ENCODE results near the gene TEX22. TPM values are rescaled to one million over a fixed set of nuclear protein-coding genes. Genes with fewer than 3 reads are reported as not detected.

The TEX22 gene
- total RNA-seq, 4 donors from 2014 or later: 0.41 TPM; not detected in 3

DNA sequence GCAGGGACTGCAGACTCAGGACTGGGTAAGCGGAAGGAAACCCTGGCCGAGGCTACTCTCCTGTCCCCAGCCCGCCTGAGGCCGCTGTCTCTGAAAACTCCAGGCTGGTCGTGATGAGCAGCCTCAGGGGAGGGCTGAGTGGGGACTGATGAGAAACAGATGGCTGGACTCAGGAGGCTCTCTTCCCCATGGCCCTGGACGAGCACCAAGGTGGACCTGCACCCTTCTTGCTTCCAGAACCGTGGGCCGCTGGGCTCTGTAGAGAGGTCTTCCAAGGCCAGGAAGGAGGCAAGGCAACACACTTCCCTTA lies 1.1 kb downstream of the TEX22 start:
- peaks cover 0 to 6% (median 2%) of the 10 kb centered on the region in 4 donors for H3K36me3 ChIP-seq
- in situ Hi-C loops (cut with MboI; ENCODE audit: low pct_ligation_motif_present in 1 of 4, low pct_unique_long_range_greater_than_20kb in 1 of 4, low sequenced_read_pairs in 3 of 4): no loop called here
- H3K4me3 ChIP-seq: peak overlapping the region in 2 of 4 donors; percentile 70 to 76
- DNase-seq: no peak
- no peak for TF ChIP-seq POLR2A (IDR thresholded peaks at IDR 0.05)
- TF ChIP-seq POLR2AphosphoS5 (IDR thresholded peaks at IDR 0.05): no peak
- TF ChIP-seq, protein P1, sequence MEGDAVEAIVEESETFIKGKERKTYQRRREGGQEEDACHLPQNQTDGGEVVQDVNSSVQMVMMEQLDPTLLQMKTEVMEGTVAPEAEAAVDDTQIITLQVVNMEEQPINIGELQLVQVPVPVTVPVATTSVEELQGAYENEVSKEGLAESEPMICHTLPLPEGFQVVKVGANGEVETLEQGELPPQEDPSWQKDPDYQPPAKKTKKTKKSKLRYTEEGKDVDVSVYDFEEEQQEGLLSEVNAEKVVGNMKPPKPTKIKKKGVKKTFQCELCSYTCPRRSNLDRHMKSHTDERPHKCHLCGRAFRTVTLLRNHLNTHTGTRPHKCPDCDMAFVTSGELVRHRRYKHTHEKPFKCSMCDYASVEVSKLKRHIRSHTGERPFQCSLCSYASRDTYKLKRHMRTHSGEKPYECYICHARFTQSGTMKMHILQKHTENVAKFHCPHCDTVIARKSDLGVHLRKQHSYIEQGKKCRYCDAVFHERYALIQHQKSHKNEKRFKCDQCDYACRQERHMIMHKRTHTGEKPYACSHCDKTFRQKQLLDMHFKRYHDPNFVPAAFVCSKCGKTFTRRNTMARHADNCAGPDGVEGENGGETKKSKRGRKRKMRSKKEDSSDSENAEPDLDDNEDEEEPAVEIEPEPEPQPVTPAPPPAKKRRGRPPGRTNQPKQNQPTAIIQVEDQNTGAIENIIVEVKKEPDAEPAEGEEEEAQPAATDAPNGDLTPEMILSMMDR (IDR thresholded peaks at IDR 0.05): no peak
- TF ChIP-seq EP300 (IDR thresholded peaks at IDR 0.05; ENCODE audit: low read depth): no peak
- peaks cover 11 to 17% (median 15%) of the 10 kb centered on the region in 4 donors for H3K4me1 ChIP-seq
- no peaks in the 10 kb centered on the region for H3K9me3 ChIP-seq
- peak overlapping the region in 1 of 4 donors; percentile 88 for H3K27ac ChIP-seq
- 91% methylated on average over 8 of the region's 8 CpGs; no CpG with 5 or more reads in 1 of the 2 donors for WGBS, 2 donors (ENCODE audit: low coverage in 1 of 2)
- H3K27me3 ChIP-seq: no peaks in the 10 kb centered on the region
- intact Hi-C loops (cut with DNase I; ENCODE audit: low total_unique reads): no loop called here

DNA sequence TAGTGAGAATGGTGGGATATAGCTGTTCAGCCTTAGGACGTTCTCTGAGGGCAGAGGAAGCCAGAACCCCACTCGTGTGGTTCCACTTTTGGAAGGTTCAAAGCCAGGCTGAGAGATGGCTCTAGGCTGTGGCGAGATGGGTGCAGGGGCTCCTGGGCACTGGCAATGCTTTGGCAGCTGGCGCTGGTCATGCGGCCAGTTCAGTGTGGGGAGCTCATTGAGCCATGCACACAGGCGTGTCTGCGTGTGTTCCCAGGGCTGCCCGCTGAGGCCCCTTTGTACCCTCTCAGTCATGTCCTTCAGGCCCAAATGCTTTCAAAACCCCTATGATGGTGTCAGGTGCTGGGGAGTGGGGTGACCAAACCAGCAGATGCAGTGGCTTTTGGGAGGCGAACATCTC lies 1.7 kb downstream of the TEX22 start:
- H3K27me3 ChIP-seq: no peaks in the 10 kb centered on the region
- no peak overlapping the region for H3K4me3 ChIP-seq
- WGBS, 2 donors (ENCODE audit: low coverage in 1 of 2): 93% methylated on average over 9 of the region's 9 CpGs; no CpG with 5 or more reads in 1 of the 2 donors
- no peaks in the 10 kb centered on the region for H3K9me3 ChIP-seq
- no peak for DNase-seq
- peaks cover 11 to 17% (median 15%) of the 10 kb centered on the region in 4 donors for H3K4me1 ChIP-seq
- intact Hi-C loops (cut with DNase I; ENCODE audit: low total_unique reads): no loop called here
- TF ChIP-seq, protein P1 (IDR thresholded peaks at IDR 0.05): no peak
- TF ChIP-seq EP300 (IDR thresholded peaks at IDR 0.05; ENCODE audit: low read depth): no peak
- no peak for TF ChIP-seq POLR2A (IDR thresholded peaks at IDR 0.05)
- TF ChIP-seq POLR2AphosphoS5 (IDR thresholded peaks at IDR 0.05): no peak
- peaks cover 0 to 6% (median 2%) of the 10 kb centered on the region in 4 donors for H3K36me3 ChIP-seq
- in situ Hi-C loops (cut with MboI; ENCODE audit: low pct_ligation_motif_present in 1 of 4, low pct_unique_long_range_greater_than_20kb in 1 of 4, low sequenced_read_pairs in 3 of 4): no loop called here
- H3K27ac ChIP-seq: no peak overlapping the region

DNA sequence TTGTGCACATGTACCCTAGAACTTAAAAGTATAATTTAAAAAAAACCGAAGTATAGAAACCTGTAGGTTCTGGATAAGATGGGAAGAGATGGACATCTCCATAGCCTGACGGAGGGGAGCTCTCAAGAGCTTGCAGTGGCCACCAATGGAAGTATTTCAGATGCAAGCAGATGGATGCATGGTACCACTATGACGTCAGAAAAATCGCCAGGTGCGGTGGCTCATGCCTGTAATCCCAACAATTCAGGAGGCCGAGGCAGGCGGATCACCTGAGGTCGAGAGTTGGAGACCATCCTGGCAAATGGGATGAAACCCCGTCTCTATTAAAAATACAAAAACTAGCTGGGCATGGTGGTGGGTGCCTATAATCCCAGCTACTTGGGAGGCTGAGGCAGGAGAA lies 3.4 kb downstream of the TEX22 start:
- 94 to 98% methylated on average over 6 to 9 of the region's 9 CpGs for WGBS, 2 donors (ENCODE audit: low coverage in 1 of 2)
- DNase-seq: no peak
- intact Hi-C loops (cut with DNase I; ENCODE audit: low total_unique reads): no loop called here

DNA sequence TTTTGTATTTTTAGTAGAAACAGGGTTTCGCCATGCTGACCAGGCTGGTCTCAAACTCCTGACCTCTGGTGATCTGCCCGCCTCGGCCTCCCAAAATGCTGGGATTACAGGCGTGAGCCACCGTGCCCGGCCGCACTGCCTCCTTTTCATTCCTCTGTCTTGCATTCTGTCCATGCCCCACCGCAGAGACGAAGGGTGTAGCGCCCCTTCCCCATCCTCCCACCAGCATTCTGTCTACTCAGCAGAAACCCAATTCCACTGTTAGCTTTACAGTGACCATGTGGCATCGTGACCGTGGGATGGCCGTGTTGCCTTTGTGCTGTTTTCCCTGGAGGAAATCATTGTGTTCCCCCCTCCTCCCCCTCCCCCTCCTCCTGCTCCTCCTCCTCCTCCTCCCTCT lies 10.3 kb downstream of the TEX22 start:
- TF ChIP-seq POLR2A (IDR thresholded peaks at IDR 0.05): no peak
- TF ChIP-seq POLR2AphosphoS5 (IDR thresholded peaks at IDR 0.05): no peak
- TF ChIP-seq EP300 (IDR thresholded peaks at IDR 0.05; ENCODE audit: low read depth): no peak
- TF ChIP-seq, protein P1 (IDR thresholded peaks at IDR 0.05): no peak
- in situ Hi-C loops (cut with MboI; ENCODE audit: low pct_ligation_motif_present in 1 of 4, low pct_unique_long_range_greater_than_20kb in 1 of 4, low sequenced_read_pairs in 3 of 4) (no loop called here), intact Hi-C loops (cut with DNase I; ENCODE audit: low total_unique reads) (no loop called here)
- Histone ChIP-seq H3K27me3 (peaks cover 46% of the 10 kb centered on the region), H3K9me3 (no peaks in the 10 kb centered on the region), H3K4me3 (no peak overlapping the region), H3K4me1 (peaks cover 4 to 12% (median 8%) of the 10 kb centered on the region in 4 donors), H3K27ac (no peak overlapping the region), H3K36me3 (no peaks in the 10 kb centered on the region)
- DNase-seq: no peak
- 90% methylated on average over 13 of the region's 13 CpGs; no CpG with 5 or more reads in 1 of the 2 donors for WGBS, 2 donors (ENCODE audit: low coverage in 1 of 2)

More for the DNA sequence above, 3.4 kb downstream of the TEX22 start:
- H3K27ac ChIP-seq: no peak overlapping the region
- in situ Hi-C loops (cut with MboI; ENCODE audit: low pct_ligation_motif_present in 1 of 4, low pct_unique_long_range_greater_than_20kb in 1 of 4, low sequenced_read_pairs in 3 of 4): no loop called here
- H3K9me3 ChIP-seq: no peaks in the 10 kb centered on the region
- H3K36me3 ChIP-seq: peaks cover 0 to 6% (median 2%) of the 10 kb centered on the region in 4 donors
- H3K27me3 ChIP-seq: no peaks in the 10 kb centered on the region
- peaks cover 11 to 17% (median 15%) of the 10 kb centered on the region in 4 donors for H3K4me1 ChIP-seq
- H3K4me3 ChIP-seq: no peak overlapping the region
- TF ChIP-seq EP300 (IDR thresholded peaks at IDR 0.05; ENCODE audit: low read depth) (no peak), POLR2AphosphoS5 (IDR thresholded peaks at IDR 0.05) (no peak), POLR2A (IDR thresholded peaks at IDR 0.05) (no peak)
- TF ChIP-seq, protein P1 (IDR thresholded peaks at IDR 0.05): no peak
